ENCODE measurements around the gene PPM1A.

DNA sequence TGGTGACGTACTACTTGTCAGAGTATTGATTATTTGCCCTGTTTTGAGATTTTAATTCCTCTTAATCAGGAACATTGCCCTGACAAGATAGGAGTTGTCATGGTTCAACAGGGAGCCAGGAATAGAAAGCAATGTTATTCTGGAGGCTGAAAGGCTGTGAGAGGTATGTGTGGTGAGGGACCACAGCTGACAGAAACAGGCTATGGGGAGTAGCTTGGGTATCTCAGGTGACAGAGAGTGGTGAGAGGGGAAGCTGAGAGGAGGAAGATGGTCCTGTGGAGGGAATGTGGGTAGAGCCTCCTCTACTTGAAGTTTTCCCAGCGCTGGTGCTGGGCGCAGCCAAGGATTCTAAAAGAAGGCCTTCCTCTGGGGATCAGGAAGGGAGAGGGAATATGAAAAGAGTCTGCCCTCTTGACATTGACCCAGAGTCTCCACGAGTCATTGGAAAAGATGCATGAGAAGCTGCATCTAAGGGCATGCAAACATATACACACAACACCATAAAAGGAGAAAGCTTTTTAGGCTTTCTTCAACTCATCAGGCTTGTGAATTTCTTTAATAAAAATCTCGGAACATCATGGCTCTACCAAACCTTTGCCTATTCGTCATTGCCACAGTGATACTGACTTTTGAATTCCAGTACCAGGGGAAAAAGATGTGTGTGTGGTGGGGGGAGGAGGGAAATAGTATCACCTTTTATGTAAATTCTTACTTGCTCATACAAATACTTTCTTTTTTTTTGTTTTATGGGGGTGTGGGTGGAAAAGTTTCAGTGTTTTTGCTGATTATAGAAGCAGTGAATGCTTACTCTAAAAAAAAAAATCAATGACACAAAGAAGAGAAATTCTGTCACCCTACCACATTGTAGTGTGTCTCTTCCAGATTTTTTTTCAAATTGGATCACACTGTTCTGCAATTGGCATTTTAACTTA is 43.9 kb upstream of the PPM1A start:
- TF ChIP-seq, protein P1, sequence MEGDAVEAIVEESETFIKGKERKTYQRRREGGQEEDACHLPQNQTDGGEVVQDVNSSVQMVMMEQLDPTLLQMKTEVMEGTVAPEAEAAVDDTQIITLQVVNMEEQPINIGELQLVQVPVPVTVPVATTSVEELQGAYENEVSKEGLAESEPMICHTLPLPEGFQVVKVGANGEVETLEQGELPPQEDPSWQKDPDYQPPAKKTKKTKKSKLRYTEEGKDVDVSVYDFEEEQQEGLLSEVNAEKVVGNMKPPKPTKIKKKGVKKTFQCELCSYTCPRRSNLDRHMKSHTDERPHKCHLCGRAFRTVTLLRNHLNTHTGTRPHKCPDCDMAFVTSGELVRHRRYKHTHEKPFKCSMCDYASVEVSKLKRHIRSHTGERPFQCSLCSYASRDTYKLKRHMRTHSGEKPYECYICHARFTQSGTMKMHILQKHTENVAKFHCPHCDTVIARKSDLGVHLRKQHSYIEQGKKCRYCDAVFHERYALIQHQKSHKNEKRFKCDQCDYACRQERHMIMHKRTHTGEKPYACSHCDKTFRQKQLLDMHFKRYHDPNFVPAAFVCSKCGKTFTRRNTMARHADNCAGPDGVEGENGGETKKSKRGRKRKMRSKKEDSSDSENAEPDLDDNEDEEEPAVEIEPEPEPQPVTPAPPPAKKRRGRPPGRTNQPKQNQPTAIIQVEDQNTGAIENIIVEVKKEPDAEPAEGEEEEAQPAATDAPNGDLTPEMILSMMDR (IDR thresholded peaks at IDR 0.05 in 4 of 5, conservative IDR thresholded peaks at IDR 0.05 in 1 of 5): no peak
- TF ChIP-seq POLR2A (IDR thresholded peaks at IDR 0.05): no peak

Measured in gastrocnemius medialis (tissue), 4 donors.